HepG2 (cell line): Measurements from ENCODE around the gene PYCR2. TPM values are rescaled to one million over a fixed set of nuclear protein-coding genes. Genes with fewer than 3 reads are reported as not detected.

Experiments used
- CHCHD3 ChIP-seq: sonication (generic); formaldehyde crosslinking; IDR thresholded peaks from 2 replicates; pipeline ENCODE4 v1.8.0; 2022; ENCODE audit warnings: mild to moderate bottlenecking, missing genetic modification reagents, moderate library complexity
- DBP ChIP-seq: sonication (generic); formaldehyde crosslinking; IDR thresholded peaks from 2 replicates; pipeline ENCODE4 v1.4.0; 2020; ENCODE audit warnings: missing genetic modification reagents; ENCODE audit errors: not compliant biosample characterization
- GPN1 ChIP-seq: sonication (generic); formaldehyde crosslinking; IDR thresholded peaks from 2 replicates; pipeline ENCODE4 v1.5.1; 2020; ENCODE audit warnings: missing genetic modification reagents, borderline replicate concordance
- IRX3 ChIP-seq: sonication (generic); formaldehyde crosslinking; IDR thresholded peaks from 2 replicates; pipeline ENCODE4 v1.8.1; 2023; ENCODE audit warnings: mild to moderate bottlenecking, low read depth, missing genetic modification reagents, borderline replicate concordance
- KLF6 ChIP-seq: IDR thresholded peaks from 2 replicates; pipeline ENCODE4 v1.8.0; 2016; ENCODE audit warnings: missing biosample characterization, missing genetic modification reagents
- MBD4 ChIP-seq: IDR thresholded peaks from 2 replicates; pipeline ENCODE4 v1.6.1; 2012; ENCODE audit warnings: low read length, inconsistent platforms, borderline replicate concordance
- NONO ChIP-seq, 2 experiments: fragments of 450-650 bp in 1 of 2; sonication (generic) in 1 of 2; formaldehyde crosslinking in 1 of 2; IDR thresholded peaks in 1 of 2; conservative IDR thresholded peaks in 1 of 2; 2 replicates each; pipeline versions ENCODE4 v1.6.1 to v1.8.0; 2017 to 2022; ENCODE audit warnings: mild to moderate bottlenecking in 1 of 2, missing genetic modification reagents in 1 of 2, moderate library complexity in 1 of 2
- PHF21A ChIP-seq: sonication (generic); formaldehyde crosslinking; IDR thresholded peaks from 2 replicates; pipeline ENCODE4 v1.5.0; 2020; ENCODE audit warnings: mild to moderate bottlenecking, missing genetic modification reagents
- REST ChIP-seq, 2 experiments: IDR thresholded peaks; 2 replicates each; pipeline ENCODE4 v1.6.1; 2011 to 2012; ENCODE audit warnings: low read length in 2 of 2, borderline replicate concordance in 1 of 2, low read depth in 1 of 2, mild to moderate bottlenecking in 1 of 2, moderate library complexity in 1 of 2
- SALL2 ChIP-seq: sonication (generic); formaldehyde crosslinking; IDR thresholded peaks from 2 replicates; pipeline ENCODE4 v1.8.1; 2023; ENCODE audit warnings: mild to moderate bottlenecking, missing genetic modification reagents, inconsistent platforms
- SMYD3 ChIP-seq: sonication (generic); formaldehyde crosslinking; IDR thresholded peaks from 2 replicates; pipeline ENCODE4 v1.8.1; 2023; ENCODE audit warnings: mild to moderate bottlenecking, missing genetic modification reagents
- SNAI1 ChIP-seq: sonication (generic); formaldehyde crosslinking; IDR thresholded peaks from 2 replicates; pipeline ENCODE4 v1.5.0; 2020; ENCODE audit warnings: mild to moderate bottlenecking, missing genetic modification reagents, borderline replicate concordance
- SUZ12 ChIP-seq: fragments of 150-350 bp; IDR thresholded peaks from 2 replicates; pipeline ENCODE4 v1.6.1; 2014; ENCODE audit warnings: low read depth, low read length
- TCF12 ChIP-seq, 2 experiments: fragments of 450-650 bp in 1 of 2; sonication (generic) in 1 of 2; formaldehyde crosslinking in 1 of 2; IDR thresholded peaks; 2 replicates each; pipeline versions ENCODE4 v1.6.1 to v1.8.0; 2017 to 2022; ENCODE audit warnings: antibody characterized with exemption in 1 of 2, mild to moderate bottlenecking in 1 of 2, missing genetic modification reagents in 1 of 2, moderate library complexity in 1 of 2
- TEAD3 ChIP-seq: optimal IDR thresholded peaks from 2 replicates; pipeline ENCODE3; 2016; ENCODE audit warnings: borderline replicate concordance
- TEF ChIP-seq: sonication (generic); formaldehyde crosslinking; IDR thresholded peaks from 2 replicates; pipeline ENCODE4 v1.5.0; 2020; ENCODE audit warnings: missing genetic modification reagents
- ZFY ChIP-seq: sonication (generic); formaldehyde crosslinking; IDR thresholded peaks from 2 replicates; pipeline ENCODE4 v1.4.0; 2020; ENCODE audit warnings: missing genetic modification reagents
- ZNF276 ChIP-seq: sonication (generic); formaldehyde crosslinking; IDR thresholded peaks from 2 replicates; pipeline ENCODE4 v1.4.0; 2020; ENCODE audit warnings: mild to moderate bottlenecking, low read depth, missing genetic modification reagents
- ZNF3 ChIP-seq: IDR thresholded peaks from 2 replicates; pipeline ENCODE4 v1.7.0; 2017; ENCODE audit warnings: inconsistent platforms
- ZNF556 ChIP-seq: sonication (generic); formaldehyde crosslinking; IDR thresholded peaks from 2 replicates; pipeline ENCODE4 v1.4.0; 2020; ENCODE audit warnings: mild to moderate bottlenecking, missing genetic modification reagents, borderline replicate concordance
- ZNF572 ChIP-seq: sonication (generic); formaldehyde crosslinking; IDR thresholded peaks from 2 replicates; pipeline ENCODE4 v1.5.1; 2020; ENCODE audit warnings: mild to moderate bottlenecking, missing genetic modification reagents
- ZSCAN21 ChIP-seq: sonication (generic); formaldehyde crosslinking; IDR thresholded peaks from 2 replicates; pipeline ENCODE4 v1.8.0; 2022; ENCODE audit warnings: mild to moderate bottlenecking, missing genetic modification reagents, moderate library complexity, borderline replicate concordance
- polyA plus RNA-seq, 8 experiments: library from polyadenylated mRNA; depleted of rRNA in 3 of 8; stranded (reverse) in 7 of 8; unstranded in 1 of 8; fragments of >200 nt; fragmentation: Illumina TruSeq in 4 of 8; extraction: Trizol in 4 of 8; gene quantifications; 2 replicates each; pipeline versions ENCODE4 v1.2.1 to v1.2.3, GENCODE V29; 2011 to 2016; ENCODE audit warnings: low read depth in 4 of 8, missing spikeins in 1 of 8, mixed read lengths in 1 of 8; ENCODE audit not compliant: insufficient read depth in 1 of 8
- total RNA-seq, 5 experiments: library from RNA; depleted of rRNA; stranded (reverse); fragments of >200 nt; fragmentation: Illumina TruSeq; extraction: Trizol; gene quantifications; 2 replicates each; pipeline ENCODE4 v1.2.3, GENCODE V29; 2016; ENCODE audit warnings: low read depth in 1 of 5

The PYCR2 gene
- total and polyA plus RNA-seq, 2 of the 13 experiments (the other 11 are each of a cell fraction or from before 2014, with no cell fraction given) = 47.2 to 47.8 TPM

DNA sequence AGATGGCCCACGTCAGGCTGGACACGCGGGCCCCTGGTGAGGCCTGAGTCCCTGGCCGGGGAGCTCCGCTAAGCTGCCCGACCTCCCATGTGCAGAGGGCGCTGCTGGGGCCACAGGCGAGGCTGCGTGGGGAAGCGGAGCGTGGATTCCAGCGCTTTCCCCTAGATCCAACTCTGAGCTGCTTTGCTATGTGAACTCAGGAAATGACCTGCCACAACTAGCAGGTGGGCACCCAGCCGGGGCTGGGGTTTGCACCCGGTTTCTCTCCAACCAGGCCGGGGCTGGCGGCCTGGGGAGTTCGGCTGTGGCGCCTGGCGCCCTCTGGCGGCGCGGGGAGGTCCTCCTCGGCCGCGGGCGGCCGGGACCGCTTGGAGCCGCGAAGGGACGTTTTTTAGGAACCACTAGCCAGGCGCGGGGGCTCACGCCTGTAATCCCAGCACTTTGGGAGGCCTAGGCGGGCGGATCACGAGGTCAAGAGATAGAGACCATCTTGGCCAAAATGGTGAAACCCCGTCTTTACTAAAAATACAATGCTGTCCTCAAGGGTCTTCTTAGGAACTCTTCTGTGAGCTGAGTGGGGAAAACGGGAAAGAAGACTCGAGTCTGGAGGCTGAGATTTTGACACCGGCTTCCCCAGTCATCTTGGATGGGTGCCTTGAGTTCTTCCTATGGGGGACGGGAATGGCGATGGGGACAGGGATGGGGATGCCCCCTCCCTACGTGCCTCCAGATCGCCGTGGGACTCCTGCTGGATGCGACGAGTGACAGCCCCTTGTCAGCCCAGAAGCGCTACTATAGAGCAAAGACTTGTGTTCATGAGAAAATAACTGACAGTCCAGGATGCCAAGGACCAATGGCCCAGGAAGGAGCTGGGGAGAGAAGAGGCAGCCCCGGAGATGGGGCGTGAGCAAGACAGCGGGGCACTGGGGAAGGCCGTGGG lies 12.6 kb downstream of the PYCR2 start (continued):
- TF ChIP-seq CHCHD3 (CRISPR knock-in tag) (no peak), ZNF556 (CRISPR knock-in tag) (no peak), TEF (CRISPR knock-in tag) (no peak), MBD4 (no peak), ZNF572 (CRISPR knock-in tag) (no peak), ZSCAN21 (CRISPR knock-in tag) (no peak), GPN1 (CRISPR knock-in tag) (no peak), PHF21A (CRISPR knock-in tag) (no peak; the same call in 1 of the 2 replicates), SMYD3 (CRISPR knock-in tag) (no peak), IRX3 (no peak), ZNF3 (CRISPR knock-in tag) (no peak), TEAD3 (CRISPR knock-in tag) (peak; percentile 4), REST (IDR thresholded peaks at IDR 0.05; ENCODE audit: borderline replicate concordance in 1 of 2, low read depth in 1 of 2, low read length in 2 of 2) (no peak), DBP (CRISPR knock-in tag) (peak; percentile 35), SUZ12 (no peak), TCF12 (IDR thresholded peaks at IDR 0.05) (no peak), TCF12 (CRISPR knock-in tag; IDR thresholded peaks at IDR 0.05) (no peak), ZFY (CRISPR knock-in tag) (peak; percentile 54; the same call in 1 of the 2 replicates), ZNF276 (no peak), NONO (IDR thresholded peaks at IDR 0.05) (no peak), NONO (CRISPR knock-in tag; conservative IDR thresholded peaks at IDR 0.05) (no peak), KLF6 (no peak), SALL2 (CRISPR knock-in tag) (peak; percentile 44; the same call in 1 of the 2 replicates), SNAI1 (CRISPR knock-in tag) (0 out of 2 replicates have a peak, but pooled peaks have one; percentile 42)
